Measurements from ENCODE around the gene GRID1.

Gene GRID1

DNA sequence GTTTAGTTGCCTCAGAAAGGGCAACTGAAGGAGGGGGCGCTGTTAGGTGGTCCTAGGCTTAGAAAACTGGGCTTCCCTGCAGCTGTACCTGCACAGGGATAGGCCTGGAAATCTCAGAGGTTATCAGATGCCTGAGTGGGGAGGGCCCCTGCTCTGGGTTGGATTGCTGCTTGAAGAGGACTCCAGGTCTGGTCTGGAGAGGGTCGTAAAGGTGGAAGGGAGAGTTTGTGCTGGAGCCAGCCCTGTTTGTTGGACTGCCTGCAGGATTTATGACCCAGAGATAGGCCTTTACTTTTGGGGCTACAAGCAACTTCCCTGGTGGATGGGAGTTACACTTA, 765.9 kb downstream of the GRID1 start:
- no peak for DNase-seq

GRCh38 chr10:85600026-85600743, 766.4 kb downstream of the GRID1 start:
- DNase-seq, result no peak

DNA sequence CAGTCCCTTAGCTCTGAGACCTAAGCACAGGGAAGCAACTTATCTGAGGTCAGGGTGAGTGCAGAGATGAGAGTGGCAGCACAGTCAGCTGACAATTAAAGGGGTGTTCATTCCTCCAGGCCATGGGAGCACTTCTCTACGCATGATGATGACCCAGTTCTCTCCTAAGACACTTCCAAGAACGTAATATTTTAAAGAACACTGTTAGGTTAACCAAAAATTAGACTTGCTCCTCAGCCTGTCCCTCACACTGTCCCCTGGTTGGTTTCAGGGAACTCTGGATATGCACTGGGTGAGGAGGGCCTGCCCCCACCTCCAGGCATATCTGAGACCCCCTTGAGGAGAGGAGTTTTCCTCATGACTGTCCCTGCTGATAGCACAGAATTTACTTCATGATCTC, 767.5 kb downstream of the GRID1 start:
- no peak for DNase-seq

- no peak for DNase-seq
These were observed 767.9 kb downstream of the GRID1 start for GRCh38 chr10:85598646-85599045.

DNA sequence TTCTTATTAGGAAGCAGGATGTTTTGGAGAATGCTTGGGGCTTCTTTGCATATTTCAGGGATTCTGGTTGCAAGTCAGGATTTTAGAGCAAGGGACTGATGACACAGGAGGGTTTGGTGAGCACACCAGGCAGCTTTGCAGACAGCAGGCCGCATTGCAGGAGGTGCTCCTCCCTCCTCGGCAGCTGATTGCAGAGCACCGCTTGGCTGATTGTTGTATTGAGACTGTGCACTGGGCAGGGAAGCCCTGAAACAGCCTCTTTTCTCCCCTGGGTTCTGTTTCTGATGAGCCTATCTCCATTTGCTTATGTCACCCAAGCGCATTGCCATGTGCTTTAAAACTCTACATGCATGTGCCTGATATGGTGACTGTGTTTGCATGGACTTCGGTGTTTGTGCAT, 769.6 kb downstream of the GRID1 start:
- DNase-seq, result no peak

DNA sequence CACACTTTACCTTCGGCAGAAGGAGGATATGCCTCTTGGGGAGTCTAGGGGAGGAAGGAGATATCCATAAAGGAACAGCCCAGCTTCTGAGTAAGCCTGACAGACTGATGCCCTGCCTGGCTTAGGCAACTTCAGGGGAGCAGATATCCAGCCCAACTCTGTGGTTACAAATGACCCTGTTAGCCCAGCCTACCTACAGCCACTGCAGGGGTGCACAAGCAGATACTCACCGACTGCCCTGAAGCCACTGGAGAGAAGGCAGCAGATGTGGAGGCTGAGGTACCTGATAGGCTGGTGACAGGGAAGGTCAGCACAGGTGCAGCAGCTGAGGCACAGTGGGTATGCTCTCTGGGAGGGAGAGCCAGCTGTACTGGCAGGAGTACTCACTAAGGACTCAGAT, 770.2 kb downstream of the GRID1 start:
- DNase-seq, result no peak

DNA sequence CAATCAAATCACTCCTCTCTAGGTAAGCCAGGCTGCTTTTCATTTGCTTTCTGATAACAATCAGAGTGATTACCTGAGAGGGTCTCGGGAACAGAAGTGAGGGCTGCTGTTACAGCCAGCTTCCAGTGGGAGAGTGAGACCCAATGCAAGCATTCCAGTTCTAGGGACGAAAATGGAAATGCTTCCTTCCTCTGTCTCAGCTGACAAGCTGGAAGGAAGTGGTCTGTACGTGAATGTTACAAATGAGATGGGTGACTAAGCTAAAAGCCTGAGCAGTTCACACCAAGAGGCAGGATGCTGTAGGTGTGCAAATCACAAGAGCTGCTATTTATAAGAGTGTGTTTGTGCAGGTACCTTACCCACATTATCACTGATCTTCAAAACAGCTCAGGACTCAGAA, 772.4 kb downstream of the GRID1 start:
- DNase-seq, result no peak

- no peak for DNase-seq
These were observed 773.3 kb downstream of the GRID1 start for GRCh38 chr10:85593226-85593772.

- DNase-seq, result no peak
These were observed 785.2 kb downstream of the GRID1 start for GRCh38 chr10:85581371-85581770.

DNA sequence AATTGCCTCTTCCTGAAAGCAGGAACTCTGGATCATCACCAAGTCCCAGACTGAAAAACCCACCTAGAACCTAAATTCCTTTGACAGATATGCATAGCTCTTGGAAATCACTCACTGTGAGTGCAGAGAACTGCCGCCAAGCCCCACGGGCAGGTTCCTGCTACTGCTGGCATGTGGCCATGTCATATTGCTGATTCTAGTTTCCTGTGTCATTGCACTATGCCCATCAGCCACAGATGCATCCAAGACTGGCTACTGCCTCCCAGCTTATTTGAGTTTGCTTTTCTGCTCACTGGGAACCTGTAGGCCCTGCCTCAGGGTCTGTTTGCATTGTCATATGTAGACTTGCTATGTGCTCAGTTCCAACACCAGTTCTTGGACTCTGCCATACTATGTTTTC, 786.0 kb downstream of the GRID1 start:
- no peak for DNase-seq

DNA sequence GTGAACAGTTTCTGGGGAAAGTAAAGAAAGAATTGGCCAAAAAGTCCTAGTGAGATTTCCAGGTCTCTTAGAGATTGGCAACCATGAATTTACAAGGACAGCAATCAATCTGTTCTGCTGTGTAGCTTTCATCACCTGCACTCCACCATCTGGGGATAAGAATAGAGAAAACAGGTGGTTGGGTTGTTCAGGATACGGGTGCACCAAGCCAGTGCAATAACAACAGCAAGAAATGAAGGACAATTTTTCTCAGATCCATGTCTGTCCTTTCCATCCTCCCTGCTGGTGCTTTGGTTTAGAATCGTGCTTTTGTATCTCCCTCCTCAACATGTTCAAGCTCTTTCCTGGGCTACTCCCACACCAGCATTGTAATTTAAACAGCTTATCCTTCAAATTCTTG, 787.7 kb downstream of the GRID1 start:
- DNase-seq, result no peak

GRCh38 chr10:85575441-85575840, 791.2 kb downstream of the GRID1 start:
- no peak for DNase-seq

GRCh38 chr10:85570871-85571270, 795.7 kb downstream of the GRID1 start:
- DNase-seq, result no peak

DNA sequence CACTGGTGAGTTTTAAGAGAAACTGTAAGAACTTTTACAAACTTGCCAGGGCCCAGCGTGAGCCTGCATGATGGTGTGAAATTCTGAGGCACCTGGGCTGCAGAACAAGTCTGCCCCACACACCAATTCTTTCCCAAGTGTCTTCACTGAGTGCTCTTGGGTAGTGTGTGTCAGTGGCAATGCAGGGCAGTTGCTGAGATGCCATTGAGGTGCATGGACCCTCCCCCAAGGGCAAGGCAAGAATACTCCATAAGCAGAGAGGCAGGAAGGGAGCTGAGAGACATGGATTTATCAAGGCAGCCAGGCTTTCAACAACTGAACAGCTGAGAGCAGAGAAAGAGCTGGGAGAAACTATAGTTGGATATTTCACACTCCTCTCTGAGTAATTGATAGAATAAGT, 801.2 kb downstream of the GRID1 start:
- no peak for DNase-seq

DNA sequence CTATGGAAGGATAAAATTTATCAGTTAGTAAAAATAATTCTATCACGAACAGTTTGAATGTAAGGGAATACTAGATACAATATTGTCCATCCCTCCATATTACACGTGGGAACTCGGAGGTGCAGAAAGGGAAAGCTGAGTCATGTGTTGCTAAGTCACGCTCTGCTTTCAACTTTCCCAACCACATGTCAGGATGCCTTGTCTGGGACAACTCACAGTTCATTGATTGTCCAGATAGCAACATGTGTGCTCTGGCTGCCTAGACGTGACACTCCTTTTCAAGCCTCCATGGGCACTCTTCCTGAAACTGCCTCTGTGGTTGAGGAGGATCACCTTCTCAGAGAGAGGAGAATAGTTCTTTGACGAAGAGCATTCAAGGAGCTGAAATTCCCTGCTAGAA, 808.1 kb downstream of the GRID1 start:
- DNase-seq, result no peak

GRCh38 chr10:85557706-85558105, 808.9 kb downstream of the GRID1 start:
- DNase-seq, result no peak

DNA sequence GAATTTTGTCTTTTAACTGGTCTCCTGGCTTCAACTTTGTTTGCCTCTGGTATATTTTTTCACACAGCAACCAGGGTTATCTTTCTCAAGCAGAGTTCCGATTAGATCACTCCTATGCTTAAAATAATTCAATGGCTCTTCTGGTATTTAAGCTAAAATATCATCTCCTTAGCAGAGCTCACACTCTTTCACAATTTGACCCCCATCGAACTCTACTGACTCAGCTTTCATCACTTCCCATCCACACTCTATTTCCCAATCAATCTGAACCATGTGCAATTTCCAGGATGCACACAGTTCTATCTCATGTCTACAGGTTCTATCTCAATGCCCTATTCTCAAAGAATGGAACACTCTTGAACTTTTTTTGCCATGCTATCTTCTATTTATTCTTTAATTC, 809.5 kb downstream of the GRID1 start:
- DNase-seq, result no peak

Measured in DMS53 (cell line).